Measurements from ENCODE around the gene TIMM29.

DNA sequence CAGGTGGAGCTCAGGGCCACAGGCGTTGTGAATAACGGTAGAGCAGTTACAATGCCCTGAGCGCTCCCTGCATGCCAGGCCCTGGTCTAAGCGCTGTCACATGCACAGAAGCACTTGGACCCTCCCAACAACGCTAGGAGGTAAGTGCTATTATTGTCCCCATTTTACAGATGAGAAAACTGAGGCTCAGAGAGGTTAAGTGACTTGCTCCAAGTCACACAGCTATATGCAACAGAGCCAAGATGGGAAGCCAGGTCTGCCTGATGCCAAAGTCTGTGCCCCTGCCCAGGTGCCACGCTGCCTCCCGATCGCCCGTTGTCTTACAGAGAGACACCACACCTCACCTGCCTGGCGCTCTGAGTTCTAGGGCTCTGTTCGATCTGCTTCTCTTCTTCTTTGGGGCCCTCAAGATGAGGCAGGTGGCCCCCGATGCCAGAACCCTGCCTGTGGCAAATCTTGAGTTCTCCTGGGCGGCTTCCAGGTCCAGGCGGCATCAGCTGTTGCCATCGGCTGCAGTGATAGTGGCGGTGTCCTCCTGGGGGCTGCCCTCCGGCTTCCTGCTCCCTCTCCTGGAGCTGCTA, 20.1 kb upstream of the TIMM29 start:
- TF ChIP-seq, protein P1, sequence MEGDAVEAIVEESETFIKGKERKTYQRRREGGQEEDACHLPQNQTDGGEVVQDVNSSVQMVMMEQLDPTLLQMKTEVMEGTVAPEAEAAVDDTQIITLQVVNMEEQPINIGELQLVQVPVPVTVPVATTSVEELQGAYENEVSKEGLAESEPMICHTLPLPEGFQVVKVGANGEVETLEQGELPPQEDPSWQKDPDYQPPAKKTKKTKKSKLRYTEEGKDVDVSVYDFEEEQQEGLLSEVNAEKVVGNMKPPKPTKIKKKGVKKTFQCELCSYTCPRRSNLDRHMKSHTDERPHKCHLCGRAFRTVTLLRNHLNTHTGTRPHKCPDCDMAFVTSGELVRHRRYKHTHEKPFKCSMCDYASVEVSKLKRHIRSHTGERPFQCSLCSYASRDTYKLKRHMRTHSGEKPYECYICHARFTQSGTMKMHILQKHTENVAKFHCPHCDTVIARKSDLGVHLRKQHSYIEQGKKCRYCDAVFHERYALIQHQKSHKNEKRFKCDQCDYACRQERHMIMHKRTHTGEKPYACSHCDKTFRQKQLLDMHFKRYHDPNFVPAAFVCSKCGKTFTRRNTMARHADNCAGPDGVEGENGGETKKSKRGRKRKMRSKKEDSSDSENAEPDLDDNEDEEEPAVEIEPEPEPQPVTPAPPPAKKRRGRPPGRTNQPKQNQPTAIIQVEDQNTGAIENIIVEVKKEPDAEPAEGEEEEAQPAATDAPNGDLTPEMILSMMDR (IDR thresholded peaks at IDR 0.05): no peak
- TF ChIP-seq POLR2AphosphoS5 (IDR thresholded peaks at IDR 0.05): no peak

All from prostate gland (tissue), 2 donors.